Heart left ventricle (tissue), 13 donors: ENCODE results near the gene OR2Z1.

Source experiments
- CTCF ChIP-seq, 12 donors: fragments of 200-600 bp; sonication (generic) in 4 of 12; IDR thresholded peaks; one replicate each; pipeline versions ENCODE4 v1.5.0 to v1.8.0; 2018 to 2022; ENCODE audit warnings: antibody characterized with exemption in 12 of 12, mild to moderate bottlenecking in 5 of 12
- POLR2A ChIP-seq, 2 donors: fragments of 450-650 bp; IDR thresholded peaks; one replicate each; pipeline ENCODE4 v1.6.1; 2017; ENCODE audit warnings: antibody characterized with exemption in 2 of 2, mild to moderate bottlenecking in 2 of 2, moderate library complexity in 2 of 2
- donor health status: ischemic (EF 13 %, LVEDD 7.1; RV severe dilation, severe dysfunction).
- donor health status: DM: no; HTN: yes; CAD: no.
- donor health status: DM: no; HTN: no; CAD: no.
- donor health status: ischemic (EF 25% LVEDD 6.9; RV normal size, moderate dysfunction).
- donor health status: ischemic (EF 25% LVEDD 5.7; RV mildly dilated, moderate dysfunction).
- donor health status: ischemic (EF 35%, LVEDD 5.7; RV mildly dilated, moderate dysfunction).
- donor health status: nonischemic (EF 11% LVEDD 7.7; RV severe dilation, severe dysfunction).
- donor health status: DM: yes; HTN: yes; CAD: no.
- donor health status: PGD.
- donor health status: ischemic (EF 29% LVEDD 5.4; RV normal size, mild dysfunction).
- donor health status: nonischemic (EF 23%, LVEDD 6.1; RV moderate dilation, normal function).

GRCh38 chr19:8675066-8675465 is 46.4 kb upstream of the OR2Z1 start:
- TF ChIP-seq POLR2A (IDR thresholded peaks at IDR 0.05) (no peak), CTCF (IDR thresholded peaks at IDR 0.05) (no peak)
